ENCODE results near the gene PRDM15.
A peak's percentile ranks its signal among the peaks of the same experiment; 100 is the strongest.

PRDM15 gene, protein sequence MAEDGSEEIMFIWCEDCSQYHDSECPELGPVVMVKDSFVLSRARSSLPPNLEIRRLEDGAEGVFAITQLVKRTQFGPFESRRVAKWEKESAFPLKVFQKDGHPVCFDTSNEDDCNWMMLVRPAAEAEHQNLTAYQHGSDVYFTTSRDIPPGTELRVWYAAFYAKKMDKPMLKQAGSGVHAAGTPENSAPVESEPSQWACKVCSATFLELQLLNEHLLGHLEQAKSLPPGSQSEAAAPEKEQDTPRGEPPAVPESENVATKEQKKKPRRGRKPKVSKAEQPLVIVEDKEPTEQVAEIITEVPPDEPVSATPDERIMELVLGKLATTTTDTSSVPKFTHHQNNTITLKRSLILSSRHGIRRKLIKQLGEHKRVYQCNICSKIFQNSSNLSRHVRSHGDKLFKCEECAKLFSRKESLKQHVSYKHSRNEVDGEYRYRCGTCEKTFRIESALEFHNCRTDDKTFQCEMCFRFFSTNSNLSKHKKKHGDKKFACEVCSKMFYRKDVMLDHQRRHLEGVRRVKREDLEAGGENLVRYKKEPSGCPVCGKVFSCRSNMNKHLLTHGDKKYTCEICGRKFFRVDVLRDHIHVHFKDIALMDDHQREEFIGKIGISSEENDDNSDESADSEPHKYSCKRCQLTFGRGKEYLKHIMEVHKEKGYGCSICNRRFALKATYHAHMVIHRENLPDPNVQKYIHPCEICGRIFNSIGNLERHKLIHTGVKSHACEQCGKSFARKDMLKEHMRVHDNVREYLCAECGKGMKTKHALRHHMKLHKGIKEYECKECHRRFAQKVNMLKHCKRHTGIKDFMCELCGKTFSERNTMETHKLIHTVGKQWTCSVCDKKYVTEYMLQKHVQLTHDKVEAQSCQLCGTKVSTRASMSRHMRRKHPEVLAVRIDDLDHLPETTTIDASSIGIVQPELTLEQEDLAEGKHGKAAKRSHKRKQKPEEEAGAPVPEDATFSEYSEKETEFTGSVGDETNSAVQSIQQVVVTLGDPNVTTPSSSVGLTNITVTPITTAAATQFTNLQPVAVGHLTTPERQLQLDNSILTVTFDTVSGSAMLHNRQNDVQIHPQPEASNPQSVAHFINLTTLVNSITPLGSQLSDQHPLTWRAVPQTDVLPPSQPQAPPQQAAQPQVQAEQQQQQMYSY

DNA sequence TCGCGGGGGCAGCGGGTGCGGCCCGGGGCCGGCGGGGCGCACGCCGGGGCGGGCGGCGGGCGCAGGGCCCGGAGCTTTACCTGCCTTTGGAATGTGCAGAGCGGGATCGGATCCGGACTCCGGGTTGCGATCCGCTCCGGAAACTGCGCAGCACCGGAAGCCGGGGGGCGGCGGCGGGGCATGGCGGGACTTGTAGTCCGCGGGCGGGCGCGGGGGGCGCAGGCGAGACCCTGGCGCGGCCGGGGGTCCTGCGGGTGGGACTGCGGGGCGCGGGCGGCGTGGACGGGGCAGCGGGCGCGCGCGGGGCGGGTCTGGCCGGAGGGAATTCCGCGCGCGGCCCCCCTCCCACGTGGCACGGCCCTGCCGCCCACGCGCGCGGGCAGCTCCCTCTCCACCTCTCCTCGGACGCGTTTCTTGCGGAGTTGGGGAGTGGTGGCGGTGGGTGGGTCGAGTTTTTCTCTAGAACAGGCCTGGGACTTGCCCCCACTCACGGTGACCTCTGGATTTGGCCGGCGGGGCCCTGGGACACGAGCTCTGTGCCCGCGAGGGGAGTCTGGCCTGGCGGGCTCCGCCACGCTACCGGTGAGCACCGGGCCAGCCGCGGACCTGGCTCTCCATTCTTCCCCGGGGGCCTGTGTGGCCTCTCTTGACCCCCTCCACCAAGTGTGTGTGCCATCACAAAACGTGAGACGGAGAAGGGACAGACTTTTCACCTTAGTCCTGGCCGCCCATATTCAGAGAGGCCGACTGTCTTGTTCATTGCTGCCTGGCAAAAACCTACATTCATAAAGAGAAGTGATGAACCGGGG is at the start of gene PRDM15:
Gene PRDM15 (minus strand): TSS at position 155 of the 809 bp plus-strand sequence. CDS start 18,981 bp downstream, outside the sequence.
- peak; percentile 83 for DNase-seq (ENCODE audit: low read depth)

DNA sequence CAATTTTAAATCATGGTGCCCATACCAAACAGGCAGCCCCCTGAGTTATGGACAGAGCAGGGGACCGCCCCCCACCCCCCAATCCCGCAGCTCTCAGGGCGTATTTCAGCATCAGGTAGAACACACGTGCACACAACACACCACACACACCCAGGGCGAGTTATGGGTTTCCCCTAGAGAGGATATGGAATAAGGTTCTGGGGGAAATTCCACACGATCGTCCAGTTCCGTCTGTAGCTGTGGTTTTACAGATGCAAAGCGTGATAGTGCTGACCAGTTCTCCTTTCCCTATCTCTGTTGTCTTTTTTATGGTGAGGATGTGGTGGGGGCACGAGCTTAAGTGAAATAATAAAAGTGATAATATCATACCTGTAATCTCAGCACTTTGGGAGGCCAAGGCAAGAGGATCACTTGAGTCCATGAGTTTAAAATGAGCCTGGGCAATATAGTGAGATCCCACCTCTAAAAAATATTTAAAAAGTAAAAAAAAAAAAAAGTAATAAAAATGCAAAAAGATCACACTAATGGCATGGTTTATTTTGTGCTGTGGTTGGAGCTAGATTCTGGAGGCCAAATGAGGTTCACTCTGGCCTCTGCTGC is 49.6 kb upstream of the PRDM15 start:
- DNase-seq (ENCODE audit: low read depth): peak; percentile 30

DNA sequence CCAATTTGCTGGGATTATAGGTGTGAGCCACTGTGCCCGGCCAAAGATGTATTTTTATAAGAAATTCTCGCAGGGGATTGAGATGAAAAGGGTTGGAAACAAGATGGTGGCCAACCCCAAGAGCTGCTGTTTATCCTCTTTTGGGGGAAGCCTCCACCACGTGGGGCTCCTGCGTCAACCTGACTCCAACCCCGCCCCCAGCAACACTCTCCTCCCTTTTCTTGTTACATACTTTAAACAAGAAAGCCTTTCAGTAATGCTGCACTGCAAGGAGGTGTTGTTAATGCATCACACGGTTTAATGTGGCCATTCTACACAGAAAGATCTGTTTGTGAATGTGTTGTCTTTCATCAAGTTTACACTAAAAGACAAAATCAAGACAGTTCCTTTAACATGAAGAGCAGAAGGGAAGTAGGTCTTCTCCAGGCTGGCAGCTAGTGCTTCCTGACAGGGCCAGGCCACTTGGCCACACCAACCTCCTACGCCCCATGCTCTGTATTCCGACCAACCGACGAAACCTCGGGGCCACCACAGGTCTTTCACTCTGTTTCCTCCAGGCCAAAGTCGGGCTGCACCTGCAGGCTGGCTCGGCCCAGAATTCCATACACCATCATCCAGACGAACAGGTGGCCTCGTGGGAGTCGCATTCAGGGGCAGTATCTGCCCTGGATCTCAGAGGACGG is 48.7 kb upstream of the PRDM15 start:
- no peak for DNase-seq (ENCODE audit: low read depth)

DNA sequence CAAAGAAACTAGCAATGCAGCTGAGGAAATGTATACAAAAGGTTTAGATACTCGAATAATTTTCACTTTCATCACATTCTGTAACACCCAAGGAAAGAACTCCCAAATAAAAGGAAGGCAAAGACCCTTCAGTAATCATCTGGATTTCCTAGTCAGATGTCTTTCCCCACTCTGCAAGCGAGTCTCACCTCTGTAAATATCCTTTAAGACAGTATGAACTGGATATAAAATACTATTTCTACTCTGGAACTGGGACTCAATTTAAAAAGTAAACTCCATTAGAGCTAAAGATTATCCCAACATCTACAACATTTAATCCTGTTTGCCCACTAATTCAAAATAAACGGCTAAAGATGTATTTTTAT is 47.6 kb upstream of the PRDM15 start:
- no peak for DNase-seq (ENCODE audit: low read depth)

DNA sequence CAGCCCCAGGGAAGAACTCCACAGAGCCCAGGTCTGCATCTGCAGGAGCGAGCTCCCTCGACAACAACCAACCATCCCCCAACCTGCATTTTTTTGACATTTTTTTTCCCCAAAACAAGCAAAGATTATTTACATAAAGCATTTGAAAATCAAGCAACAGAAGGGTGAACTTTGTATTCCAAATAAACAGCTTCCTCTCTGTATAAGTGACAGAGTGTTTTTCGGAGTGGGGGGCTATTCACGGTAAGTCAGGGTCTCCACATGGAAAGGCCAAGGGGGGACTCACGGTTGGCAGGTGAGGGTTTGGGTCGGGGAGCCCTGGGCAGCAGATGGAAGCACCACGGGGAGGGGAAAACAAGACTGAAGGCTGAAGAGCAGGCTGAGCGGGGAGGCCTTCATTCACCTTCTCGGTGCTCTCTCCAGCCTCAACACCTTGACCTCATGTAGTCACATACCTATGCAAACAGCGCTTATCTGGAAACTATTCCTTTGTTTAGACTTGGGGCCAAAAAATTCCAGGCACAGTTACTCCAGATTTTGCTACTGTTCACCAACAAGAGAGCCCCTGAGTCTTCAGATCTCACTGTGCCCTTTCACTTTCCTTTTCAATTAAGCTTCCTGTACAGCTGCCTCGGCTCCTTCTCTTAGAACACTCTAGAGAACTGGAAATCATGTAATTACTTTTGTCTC is 47.1 kb upstream of the PRDM15 start:
- DNase-seq (ENCODE audit: low read depth): peak; percentile 63

DNA sequence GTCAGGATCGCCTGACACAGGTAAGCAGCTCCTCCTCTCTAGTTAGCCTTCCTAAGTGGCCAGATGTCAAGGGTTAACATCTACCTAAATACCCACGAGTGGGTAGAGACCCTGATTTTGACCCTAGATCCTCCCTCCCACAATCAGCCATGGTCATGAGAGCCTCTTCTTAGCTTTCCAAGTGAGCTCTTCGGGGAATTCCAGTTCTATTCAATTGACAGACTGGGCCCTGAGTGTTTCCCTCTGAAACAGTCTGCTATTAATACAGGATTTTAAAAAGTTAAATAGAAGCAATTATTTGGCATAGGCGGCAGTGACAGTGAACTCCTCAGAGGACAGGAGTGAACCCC is 46.6 kb upstream of the PRDM15 start:
- no peak for DNase-seq (ENCODE audit: low read depth)

DNA sequence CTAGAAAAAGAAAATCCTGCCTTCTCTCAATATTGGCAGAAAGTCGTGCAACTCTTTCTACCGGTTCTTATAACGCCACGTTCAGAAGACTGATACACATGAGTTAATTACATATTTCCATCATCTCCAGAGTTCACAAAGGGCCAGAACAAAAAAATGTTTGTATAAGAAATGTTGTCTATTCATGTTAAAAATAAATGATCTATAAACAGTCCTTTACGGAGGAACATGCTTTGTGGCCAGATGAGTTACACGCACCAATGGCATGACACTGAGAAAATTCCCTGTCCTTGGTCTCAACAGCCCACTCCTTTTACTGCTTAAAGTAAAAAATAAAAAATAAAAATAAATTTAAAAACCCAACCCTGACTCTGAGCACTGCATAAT is 45.2 kb upstream of the PRDM15 start:
- DNase-seq (ENCODE audit: low read depth): no peak

DNA sequence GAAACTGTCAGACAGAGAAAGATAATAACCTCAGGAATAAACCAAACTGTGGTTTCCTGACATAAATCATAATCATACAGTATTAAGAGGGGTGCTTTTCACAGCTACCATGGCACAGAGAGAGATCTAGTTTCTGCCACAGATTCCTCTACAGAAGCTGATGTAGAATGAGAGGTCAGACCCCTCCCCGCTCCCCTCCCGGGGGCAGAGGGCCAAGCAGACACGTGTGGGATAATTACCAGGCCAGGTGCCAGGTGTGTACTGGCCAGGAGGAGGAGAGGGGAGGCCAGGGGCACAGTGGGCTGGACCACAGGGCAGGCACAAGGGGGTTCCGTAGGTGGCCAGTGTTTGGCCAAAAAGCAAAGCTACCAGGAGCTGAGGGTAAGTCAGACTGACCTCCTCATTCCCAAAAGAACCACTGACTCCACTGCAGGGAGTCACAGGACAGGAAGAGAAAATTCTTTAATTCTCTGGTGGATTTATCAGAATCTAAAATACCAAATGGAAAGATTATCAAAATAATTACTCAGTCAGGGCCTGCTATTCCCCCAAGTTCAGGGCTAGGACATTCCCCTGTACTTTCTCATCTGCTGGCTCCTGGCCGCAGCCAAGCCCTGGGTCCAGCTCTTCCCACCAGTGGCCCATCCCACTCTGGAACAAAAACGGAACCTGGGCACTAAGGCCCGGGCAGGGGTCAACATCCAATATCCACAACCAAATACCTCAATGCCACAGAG is 44.7 kb upstream of the PRDM15 start:
- peak; percentile 13 for DNase-seq (ENCODE audit: low read depth)

DNA sequence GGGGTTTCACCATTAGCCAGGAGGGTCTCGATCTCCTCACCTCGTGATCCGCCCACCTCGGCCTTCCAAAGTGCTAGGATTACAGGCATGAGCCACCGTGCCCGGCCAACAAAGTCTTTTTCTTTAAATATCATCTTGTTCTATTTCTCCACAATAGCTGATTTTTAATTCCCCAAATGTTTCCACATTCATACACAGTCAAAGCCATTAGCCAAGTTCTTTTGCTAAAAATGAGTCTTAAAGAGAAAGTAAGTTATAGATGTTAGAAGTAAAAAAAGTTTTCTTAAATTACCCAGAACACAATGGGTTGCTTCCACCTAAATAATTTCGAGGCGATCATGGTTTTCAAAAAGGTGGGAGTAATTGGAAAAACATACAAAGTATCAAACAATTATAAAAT is 44.0 kb upstream of the PRDM15 start:
- DNase-seq (ENCODE audit: low read depth): no peak

DNA sequence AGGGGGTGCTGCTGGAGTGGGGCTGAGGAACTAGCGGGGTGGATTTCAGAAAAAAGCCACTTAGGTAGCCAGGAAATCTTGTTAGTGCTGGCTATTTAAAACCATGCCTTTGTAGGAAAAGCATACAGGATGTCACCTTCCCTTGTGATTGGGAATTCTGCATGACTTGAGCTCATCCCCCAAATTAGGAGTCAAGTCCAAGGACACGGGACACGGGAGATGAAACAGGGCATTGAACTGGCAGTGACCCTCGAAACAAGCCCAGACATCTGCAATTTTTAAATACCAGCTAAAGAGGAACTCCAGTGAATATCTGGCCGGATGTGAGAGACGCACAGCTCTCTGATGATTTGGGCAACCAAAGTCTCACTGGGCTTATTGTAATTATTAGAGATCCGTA is 41.9 kb upstream of the PRDM15 start:
- DNase-seq (ENCODE audit: low read depth): no peak

DNA sequence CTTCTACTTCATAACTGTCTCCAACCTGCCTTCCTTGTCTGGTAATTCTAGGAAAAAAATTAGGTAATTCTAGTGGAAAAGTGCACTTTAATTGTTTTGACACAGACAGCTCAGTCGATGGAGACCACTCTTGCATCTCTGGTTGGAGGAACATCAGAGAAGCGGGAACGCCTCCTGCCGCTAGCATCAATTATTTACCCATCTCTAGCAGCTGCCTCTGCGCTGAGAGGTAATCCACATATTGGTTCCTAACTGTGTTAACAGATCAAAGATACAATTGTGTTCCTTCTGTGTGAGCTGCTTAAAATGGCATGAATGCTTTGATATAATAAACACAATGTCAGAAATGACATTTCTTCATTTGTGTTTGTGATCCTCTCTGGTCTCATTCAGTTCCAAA is 41.3 kb upstream of the PRDM15 start:
- no peak for DNase-seq (ENCODE audit: low read depth)

DNA sequence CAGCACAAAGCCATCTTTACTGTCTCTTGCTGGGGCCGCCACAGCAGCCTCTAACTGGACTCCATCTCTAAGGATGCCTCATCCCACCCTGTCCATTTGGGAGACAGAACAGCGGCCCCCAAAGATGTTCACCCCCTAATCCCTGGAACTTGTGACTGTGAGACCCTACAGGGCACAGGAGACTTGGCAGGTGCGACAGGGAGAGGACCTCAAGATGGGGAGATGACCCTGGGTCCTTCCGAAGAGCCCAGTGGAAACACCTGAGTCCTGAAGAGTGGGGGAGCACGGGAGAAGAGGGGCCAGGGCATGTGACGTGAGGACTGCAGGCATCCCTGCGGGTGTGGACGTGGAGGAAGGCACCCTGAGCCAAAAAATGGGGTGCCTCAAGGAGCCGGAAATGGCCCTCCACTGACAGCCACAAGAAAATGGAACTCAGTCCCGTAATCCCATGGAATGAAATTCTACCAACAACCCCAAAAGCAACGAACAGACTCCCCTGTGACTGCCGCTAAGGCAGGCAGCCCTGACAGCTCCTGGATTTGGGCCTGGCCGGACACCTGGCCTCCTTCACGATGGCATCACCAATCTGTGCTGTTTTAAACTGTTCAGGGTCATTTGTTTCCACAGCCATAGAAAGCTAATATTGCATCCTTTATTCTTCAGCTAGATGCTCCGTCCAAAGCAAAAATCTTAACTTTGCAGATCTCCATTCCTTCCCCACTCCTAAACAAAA is 40.7 kb upstream of the PRDM15 start:
- no peak for DNase-seq (ENCODE audit: low read depth)

DNA sequence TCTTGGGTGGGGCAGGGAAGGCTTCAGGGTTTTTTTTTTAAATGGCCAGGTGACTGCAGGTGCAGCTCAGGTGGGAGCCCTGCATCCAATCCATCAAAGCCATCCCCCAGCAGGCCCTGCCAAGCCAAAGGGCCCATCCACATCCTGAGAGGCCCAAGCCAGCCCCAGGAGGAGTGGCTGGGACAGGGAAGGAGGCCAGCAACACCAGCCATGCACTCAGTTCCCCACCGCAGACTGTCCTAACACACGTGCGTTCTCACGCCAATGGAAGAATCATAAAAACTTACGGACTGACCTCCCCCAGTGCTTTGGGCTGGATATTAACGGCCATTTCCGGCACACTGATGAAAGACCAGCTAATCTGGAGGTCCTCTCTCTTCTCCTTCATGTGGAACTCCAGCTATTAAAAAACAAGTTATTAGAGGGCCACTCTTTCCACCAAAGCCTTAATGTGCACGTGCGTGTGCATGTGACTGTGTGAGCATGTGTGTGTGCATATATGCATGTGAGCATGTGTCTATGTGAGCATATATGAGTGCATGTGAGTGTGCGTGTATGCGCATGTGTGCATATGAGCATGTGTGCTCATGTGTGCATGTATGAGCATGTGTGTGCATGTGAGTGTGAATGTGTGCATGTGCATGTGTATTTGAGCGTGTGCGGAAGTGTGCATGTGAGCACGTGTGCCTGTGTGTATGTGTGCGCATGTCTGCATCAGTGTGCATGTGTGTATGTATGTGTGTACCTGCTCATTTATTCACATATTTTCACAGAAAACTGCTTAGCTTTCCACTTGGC is 39.6 kb upstream of the PRDM15 start:
- no peak for DNase-seq (ENCODE audit: low read depth)

DNA sequence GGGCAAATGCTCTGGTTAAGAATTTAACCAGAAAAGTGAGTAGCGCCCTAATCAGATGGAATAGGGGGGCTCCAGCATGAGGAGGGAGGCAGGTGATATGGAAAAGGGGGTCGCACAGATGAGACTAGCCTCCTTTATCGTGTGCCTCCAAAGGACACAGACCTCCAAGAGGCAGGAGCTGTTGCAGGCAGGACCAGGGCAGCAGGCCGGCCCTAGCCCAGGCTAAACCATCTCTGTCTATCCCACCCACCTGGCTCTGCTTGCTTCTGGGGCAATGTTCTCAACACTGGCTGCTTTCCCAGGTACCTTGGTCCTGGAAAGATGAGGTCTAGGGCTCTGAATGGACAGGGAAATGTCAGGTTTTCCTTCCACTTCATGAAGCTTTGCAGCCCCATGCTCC is 38.4 kb upstream of the PRDM15 start:
- no peak for DNase-seq (ENCODE audit: low read depth)

DNA sequence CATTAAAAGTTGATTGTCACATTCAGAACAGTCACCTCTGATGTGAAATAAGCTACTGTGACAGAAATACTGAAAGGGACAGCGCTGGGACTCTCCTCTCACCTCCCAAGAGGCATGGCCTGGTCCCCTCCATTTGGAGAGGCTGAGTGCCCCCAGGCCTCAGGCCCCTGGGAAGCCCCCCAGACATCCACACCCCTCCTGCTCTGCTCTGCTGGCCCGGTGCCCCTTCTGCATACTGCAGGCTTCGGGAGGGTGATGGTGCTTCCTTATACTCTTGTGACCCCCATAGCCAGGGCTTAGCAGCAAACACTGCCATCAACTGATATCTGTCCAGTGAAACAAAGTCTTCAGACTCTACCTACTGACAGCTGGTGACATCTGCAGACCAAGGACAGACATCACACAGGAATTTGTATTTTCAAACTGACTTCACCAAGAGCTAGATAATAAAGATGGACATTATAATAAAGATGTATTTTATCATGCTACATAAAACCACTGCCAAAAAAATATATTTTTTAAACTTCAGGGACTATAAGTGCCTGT is 37.8 kb upstream of the PRDM15 start:
- DNase-seq (ENCODE audit: low read depth): no peak

DNA sequence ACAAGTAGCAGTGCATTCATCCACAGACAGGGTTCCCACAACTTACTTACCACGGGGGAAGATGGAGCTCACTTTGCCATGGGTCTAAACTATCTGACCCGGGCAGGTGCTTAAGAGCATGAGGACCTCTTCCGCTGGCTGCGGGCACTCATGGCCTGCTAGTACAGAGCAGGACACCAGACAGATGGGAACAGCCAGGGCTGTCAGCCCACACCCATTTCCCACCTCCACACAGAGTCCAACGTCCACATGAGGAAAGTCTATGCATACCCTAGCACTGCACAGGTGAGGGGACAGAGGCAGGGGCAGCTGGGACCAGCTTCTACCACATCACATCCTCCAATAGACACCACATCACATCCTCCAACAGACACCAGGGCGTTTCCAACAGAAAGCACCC is 35.8 kb upstream of the PRDM15 start:
- no peak for DNase-seq (ENCODE audit: low read depth)

DNA sequence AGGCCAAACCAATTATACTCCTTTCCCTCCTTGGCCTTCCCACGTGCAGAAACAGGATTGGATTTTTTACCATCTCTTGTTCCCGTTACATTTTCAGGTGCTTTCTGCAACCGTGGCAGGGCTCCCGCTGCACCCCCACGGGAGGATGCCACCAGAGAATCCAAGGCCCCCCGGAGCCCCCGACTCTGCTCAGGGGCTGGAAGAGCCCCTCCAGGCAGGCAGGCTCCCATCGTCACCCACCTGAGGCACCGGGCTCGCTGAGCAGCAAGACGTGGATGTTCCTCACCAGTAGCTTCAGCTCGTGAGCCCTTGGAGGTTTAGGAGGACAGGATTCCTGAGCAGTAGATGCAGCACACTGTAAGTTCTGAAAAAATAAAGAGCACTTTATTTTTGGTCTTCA is 35.2 kb upstream of the PRDM15 start:
- no peak for DNase-seq (ENCODE audit: low read depth)

DNA sequence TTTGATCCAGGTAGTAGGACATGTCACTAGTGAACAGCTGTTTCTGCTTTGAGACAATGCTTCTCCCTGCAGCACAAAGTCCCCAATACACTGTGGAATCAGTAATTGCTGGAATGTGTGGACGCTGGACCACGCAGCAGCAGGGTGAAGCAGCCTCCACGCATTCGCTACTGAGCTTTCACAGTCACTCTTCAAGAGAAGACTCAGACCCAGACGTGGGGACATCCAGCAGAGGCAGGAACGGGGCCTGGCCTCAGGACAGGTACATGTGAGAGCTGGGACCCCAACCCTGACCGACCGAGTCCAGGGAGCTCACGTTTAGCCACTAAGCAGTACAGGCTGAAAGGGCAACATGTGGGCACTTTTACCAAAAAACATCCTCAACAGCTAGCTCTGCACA is 34.1 kb upstream of the PRDM15 start:
- no peak for DNase-seq (ENCODE audit: low read depth)
